Hepatic stellate cell (primary cell): Measurements from ENCODE around the gene IDNK.
"Not testable (repeated sequence)": the region's sequence is repeated elsewhere in the genome, so short reads cannot be mapped to it uniquely, and the experiment has no call there.

Source experiments
- DNase-seq: peaks from one replicate; pipeline ENCODE4 v3.0.0; 2011; ENCODE audit warnings: low spot score

Gene IDNK

GRCh38 chr9:83622939-83623678 is at the start of gene IDNK:
Gene IDNK, plus strand, starts transcription at chr9:83623143. Its CDS starts 29 bp downstream, at chr9:83623172.
- peak; percentile 58 for DNase-seq

GRCh38 chr9:83574482-83574881 is 48.5 kb upstream of the IDNK start:
- no peak for DNase-seq

GRCh38 chr9:83582029-83582428 is 40.9 kb upstream of the IDNK start:
- DNase-seq = no peak

GRCh38 chr9:83583151-83584014 is 39.6 kb upstream of the IDNK start:
- peak; percentile 36 for DNase-seq

DNA sequence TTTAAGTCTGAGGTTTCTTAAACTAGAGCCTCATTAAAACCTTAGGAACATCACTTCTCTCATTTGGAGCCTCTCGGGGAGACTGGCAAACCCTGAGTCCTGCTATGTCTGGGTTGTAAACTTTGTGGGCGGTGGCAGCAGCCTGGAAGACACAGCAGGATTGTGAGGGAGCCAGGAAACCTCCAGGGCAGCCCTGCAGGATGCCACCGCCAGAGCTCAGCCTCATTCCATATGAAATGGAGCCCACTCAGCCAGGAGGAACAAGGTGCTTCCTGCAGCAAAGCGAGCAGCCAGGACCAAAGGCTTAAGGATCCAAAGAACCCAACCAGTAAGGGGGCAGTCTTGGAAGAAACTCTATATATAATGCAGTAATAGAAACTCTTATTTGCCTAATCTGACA is 37.9 kb upstream of the IDNK start:
- no peak for DNase-seq

- no peak for DNase-seq
Observed at GRCh38 chr9:83588256-83588655, 34.7 kb upstream of the IDNK start.

DNA sequence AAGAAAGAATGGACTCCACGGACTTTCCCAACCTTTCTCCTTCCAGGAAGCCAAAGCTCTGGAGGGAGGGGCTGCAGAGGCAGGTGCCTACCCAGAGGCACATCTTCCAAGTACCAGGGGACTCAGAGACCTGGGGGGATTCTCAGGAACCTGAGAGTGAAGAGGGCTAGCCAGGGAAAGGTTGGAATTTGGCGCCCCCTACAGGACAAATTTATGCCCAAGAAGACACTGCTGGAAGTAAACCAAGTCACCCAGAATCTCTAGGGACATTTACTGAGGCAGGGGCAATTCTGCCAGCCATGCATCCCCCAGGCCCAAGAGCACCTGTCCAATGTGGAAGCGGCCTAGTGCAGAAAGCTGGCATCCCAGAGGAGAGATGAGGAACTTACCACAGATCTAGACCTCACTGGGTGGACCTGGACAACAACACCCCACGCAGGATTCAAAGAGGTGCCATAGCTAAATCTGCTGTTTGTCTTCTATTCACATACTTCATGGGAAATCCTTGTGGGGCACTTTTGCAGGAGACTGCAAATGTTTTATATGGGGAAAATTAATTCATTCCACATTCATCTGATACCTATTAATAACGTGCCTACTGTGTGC is 25.9 kb upstream of the IDNK start:
- peak; percentile 47 for DNase-seq

- peak; percentile 6 for DNase-seq
Observed at GRCh38 chr9:83598487-83598886, 24.5 kb upstream of the IDNK start.

DNA sequence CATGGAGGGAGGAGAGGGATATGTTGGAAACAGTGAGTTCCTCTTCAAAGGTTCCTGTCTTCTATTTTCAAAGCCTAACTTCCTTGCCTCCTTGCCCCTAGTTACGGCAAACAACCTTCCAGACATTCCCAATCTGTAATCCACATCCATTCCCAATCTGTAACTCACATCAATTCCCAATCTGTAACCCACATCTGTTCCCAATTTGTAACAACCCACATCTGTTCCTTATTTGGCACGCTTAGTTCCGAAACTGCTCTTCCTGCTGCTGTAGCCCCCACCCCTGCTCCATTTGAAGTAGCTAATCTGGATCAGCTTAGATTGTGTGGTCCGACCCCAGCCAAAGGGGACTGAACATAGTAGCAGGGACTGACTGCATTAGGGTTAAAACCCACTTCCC is 23.9 kb upstream of the IDNK start:
- DNase-seq = no peak

- no peak for DNase-seq
Observed at GRCh38 chr9:83601463-83601862, 21.5 kb upstream of the IDNK start.

GRCh38 chr9:83607620-83608019 is 15.3 kb upstream of the IDNK start:
- not testable (repeated sequence) for DNase-seq

GRCh38 chr9:83613298-83613697 is 9.6 kb upstream of the IDNK start:
- not testable (repeated sequence) for DNase-seq

GRCh38 chr9:83617299-83617698 is 5.6 kb upstream of the IDNK start:
- DNase-seq = no peak

GRCh38 chr9:83620841-83621636 is 1.9 kb upstream of the IDNK start:
- peak; percentile 60 for DNase-seq

- DNase-seq = no peak
Observed at GRCh38 chr9:83622433-83622938, 457 bp upstream of the IDNK start.

DNA sequence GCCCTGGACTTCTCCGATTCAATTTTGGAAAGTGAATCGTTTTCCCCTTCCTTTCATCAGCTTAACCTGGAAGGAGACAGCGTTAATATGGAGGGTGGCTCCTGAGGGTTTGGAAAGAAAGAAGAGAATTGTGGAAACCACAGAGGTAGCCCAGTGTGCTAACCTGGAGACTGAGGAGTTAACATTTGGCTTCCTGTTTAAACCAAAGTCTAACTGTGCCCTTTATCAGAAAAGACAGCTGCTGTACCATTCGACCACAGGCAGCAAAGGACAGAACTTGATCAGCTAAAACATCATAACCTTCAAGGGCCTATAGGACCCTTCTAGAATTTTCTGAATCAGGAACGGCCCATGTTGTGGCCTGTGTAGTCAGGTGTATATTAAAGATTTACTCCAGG is 735 bp downstream of the IDNK start:
- no peak for DNase-seq

DNA sequence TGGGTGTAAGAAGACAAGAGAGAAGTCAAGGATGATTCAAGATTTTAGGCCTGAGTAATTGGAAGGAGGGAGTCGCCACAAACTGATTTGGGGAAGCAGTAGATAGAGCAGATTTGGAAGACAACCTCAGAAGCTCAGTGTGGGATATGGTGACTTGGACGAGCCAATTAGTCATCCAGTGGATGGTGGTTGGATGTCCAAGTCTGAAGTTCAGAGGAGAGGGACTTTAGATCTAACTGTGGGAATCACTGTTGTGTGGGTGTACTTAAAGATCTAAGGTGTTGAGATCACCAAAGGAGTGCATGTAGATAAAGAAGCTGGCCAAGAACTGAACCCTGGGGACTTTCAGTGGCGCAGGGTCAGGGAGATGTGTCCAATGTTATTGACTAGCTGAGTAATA is 2.2 kb downstream of the IDNK start:
- no peak for DNase-seq

GRCh38 chr9:83628540-83628939 is 5.6 kb downstream of the IDNK start:
- DNase-seq = no peak

- no peak for DNase-seq
Observed at GRCh38 chr9:83629433-83630104, 6.6 kb downstream of the IDNK start.

DNA sequence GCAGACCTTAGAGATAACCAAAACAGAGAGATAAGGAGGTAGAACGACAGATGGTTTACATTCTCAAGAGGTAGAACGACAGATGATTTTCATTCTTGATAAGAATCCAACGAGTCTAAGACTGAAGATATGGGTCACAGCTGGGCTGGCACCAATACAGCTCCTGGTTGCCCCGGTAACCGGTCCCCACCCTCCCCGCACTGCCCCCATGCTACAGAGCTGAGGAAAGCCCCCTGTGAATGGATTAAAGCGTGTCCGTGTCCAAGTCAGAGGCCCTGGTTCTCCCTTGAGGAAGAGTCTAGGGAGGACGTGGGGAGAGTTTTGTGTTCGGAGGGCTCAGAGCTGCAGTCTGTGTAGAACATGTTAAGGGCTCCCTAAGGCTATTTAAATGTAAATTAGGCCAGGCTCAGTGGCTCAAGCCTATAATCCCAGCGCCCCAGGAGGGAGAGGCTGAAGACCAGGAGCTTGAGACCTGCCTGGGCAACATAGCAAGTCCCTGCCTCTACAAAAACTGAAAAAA is 8.1 kb downstream of the IDNK start:
- DNase-seq = no peak

- DNase-seq = no peak
Observed at GRCh38 chr9:83633255-83633654, 10.3 kb downstream of the IDNK start.
